IPS DF 4.7 (cell line): ENCODE data around the gene SLC6A18.

Source experiments
- DNase-seq: peaks from one replicate; pipeline ENCODE4 v3.0.0-alpha.2; 2013; ENCODE audit warnings: low spot score; ENCODE audit errors: extremely low read depth

The SLC6A18 gene

DNA sequence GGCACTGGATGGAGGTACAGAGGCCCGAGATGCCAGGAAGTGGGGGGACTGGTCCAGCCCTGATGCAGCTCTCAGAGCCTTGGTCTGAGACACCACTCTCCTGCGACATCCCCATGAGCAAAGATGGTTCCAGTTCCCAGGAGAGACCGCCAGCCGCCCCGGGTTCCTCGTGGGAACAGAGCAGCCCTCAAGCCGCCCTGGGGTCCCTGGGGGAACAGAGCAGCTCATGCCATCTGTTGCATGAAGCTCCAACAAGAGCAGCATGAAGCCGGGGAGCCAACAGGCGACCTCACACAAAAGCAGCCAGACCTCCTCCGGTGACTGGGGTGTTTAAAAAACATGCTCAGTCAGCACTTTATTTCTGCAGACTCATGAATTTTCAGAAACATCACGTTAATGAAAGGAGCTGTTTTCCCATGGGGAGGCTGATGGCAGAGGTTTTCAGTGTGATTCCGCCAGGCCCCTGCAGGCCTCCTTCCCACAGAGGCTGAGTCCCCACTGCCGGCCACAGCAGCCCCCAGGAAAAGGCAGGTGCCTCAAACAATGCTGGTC lies 6.2 kb downstream of the SLC6A18 start:
- DNase-seq, result no peak

DNA sequence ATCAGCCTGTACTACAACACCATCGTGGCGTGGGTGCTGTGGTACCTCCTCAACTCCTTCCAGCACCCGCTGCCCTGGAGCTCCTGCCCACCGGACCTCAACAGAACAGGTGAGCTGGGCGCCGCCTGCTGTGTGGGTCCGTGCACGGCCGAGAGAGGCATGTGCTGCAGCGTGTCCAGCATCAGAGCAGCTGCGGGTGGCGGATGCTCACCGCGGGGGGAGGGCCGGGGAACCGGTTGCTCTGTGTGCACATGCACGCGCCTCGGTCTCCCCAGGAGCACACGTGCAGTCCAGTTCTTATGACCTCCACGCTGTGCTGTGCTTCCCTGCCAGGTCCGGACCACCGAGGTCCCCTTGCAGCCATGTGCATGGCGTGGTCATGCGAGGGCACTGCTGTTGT lies 7.6 kb downstream of the SLC6A18 start:
- no peak for DNase-seq

DNA sequence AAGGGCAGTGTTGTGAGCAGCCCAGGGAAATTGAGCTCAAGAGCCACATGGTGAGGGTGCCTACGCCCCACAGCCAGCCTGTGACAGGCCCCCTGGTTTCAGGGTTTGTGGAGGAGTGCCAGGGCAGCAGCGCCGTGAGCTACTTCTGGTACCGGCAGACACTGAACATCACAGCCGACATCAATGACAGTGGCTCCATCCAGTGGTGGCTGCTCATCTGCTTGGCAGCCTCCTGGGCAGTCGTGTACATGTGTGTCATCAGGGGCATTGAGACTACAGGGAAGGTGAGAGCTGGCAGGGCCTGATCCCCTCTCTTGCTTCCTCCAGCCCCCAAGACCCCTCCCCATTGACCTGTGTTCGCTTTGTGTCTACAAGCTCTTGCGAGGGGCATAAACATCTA lies 10.2 kb downstream of the SLC6A18 start:
- no peak for DNase-seq

DNA sequence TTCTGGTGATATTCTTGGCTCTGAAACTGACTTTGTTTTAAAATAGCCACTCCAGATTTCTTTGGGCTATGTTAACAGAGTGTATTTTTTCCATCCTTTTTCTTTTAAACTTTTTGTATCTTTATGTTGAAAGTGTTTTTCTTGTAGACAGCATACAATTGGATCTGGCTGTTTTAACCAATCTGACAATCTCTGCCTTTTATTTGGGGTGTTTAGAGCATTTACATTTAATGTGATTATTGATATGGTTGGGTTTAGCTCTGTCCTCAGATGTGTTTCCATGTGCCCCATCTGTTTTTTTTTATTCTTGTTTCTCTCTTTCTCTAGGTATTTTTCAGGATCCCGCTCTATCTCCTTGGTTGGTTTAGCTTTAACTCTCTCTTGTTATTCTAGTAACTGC lies 10.7 kb downstream of the SLC6A18 start:
- no peak for DNase-seq

DNA sequence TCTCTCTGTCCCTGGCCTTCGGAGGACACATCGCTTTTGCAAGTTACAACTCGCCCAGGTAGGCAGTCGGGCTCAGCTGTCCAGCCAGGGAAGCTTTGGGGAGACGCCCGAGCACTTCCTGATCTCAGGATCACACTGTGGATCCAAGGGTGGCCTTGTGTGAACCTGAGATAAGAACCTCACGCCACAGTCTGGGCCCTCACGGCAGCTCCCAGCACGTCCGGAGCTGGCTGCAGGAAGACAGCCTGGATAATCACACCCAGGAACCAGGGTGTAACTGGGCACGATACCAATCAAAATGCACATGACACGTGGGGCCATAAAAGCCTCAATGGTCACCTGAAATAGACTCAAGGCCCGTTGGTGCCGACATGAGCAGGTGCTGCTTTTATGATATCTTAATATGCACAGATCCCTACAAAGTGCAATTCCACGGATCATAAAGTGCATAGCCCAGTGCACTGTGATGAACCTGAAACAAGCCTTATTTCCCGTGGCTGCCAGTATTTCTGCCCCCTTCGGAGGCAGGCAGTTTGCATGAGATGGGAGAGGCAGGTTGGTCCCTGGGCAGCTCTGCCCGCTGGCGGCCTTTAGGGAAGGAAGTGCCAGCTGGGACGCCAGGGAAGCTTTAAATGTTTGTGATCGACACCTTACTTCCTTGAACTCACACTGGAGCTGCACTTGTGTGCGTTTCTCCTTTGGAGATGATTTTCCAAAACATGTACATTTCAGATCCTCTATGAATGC lies 14.5 kb downstream of the SLC6A18 start:
- no peak for DNase-seq

DNA sequence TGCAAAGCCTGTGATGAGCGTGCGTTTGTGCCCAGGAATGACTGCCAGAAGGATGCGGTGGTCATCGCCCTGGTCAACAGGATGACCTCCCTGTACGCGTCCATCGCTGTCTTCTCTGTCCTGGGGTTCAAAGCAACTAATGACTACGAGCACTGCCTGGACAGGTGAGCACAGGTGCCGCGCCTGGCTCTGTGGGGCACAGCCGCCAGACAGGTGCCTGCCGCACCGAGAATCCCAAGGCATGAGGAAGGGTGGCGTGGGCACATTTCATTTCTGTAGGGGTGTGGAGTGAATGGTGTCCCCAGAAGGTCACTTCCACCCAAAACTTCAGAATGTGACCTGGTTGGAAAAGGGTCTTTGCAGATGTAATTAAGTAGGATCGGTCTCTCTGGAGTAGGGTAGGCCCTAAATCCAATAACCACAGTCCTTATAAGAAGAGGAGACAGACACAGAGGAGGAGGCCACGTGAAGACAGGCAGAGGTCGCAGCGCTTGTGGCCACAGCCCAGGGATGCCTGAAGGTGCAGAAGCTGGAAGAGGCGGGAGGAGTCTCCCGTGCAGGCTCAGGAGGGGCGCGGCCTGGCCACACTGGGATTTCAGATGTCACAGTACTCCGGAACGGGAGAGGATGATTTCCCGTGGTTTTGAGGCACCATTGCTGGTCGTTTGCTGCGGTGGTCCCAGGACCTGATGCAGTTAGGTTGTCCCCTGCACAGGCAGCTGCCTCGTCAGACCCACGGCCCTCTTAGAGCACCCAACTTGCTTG lies 15.5 kb downstream of the SLC6A18 start:
- no peak for DNase-seq

DNA sequence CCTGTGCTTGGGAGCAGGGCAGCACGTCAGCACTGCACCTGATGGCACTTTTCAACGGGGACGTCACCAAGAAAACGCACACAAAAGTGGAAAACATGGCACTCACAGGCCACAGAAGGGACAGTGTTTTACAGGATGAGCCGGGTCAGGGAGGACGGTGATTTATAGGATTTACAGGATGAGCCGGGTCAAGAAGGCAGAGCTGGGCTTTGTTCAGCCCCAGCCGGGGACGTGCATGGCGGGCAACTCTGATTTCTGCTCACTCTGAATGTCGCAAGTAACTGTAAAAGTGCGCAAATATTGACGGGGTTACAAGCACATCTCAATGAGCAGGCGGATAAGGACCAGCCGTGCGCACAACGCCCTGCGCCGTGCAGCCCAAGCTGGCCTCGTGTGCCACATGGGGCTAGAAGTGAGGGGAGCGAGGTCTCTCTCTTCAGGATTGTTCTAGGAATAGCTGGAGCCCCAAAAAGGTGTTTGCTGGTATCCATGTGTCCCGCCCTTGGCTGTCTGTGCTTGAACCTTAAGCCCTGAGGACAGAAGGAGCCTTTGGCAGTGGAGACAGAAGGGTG lies 16.4 kb downstream of the SLC6A18 start:
- DNase-seq, result no peak

DNA sequence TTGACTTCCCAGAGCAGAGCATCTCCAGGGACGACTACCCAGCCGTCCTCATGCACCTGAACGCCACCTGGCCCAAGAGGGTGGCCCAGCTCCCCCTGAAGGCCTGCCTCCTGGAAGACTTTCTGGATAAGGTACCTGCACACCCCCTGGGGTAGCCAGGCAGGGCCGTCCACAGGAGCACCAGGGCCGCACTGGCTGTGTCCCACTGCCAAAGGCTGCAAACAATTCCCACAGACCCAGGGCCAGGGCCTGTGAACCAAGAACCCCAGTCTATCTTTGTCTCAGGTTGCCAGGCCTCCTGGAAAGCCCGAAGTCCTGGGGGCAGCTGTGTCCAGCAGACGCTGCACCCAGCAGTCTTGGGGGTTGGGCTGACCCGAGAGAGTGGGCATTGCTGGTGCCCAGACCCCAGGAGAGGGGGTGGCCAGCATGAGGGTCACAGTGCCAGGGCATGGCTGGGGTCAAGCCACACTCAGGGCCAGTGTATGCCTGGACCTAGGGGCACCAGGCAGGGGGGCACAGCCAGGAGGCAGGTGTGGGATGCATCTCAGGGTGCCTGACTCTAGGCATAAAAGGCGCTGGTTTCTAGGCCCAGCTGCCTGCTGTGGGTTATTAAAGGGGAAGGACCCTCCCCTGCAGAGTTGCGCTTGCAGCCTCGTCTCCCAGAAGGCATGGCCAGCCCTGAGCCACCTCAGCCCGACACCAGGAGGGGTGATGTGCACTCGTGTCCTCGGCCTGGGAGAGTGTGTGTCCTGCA lies 17.7 kb downstream of the SLC6A18 start:
- no peak for DNase-seq

DNA sequence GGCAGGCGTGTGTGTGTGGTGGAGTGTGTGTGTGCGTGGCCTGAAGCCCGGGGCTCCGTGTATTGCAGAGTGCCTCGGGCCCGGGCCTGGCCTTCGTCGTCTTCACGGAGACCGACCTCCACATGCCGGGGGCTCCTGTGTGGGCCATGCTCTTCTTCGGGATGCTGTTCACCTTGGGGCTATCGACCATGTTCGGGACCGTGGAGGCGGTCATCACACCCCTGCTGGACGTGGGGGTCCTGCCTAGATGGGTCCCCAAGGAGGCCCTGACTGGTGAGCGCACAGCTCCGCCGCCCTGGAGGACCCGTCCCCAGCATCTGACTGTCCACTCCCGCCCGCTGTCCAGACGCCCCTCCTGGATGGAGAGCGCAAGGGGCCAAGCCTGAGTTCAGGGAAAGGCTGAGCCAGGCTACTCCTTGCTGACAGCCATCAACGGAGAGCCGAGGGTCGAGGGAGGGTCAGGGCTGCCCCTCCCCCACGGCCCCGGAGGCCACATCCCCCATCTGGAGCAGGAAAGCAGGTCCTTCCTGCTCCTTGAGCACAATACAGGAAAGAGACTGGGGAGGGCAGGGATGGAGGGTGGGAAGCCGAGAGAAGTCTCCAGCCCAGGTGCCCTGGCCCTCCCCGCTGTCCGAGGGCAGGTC lies 18.4 kb downstream of the SLC6A18 start:
- DNase-seq, result no peak

DNA sequence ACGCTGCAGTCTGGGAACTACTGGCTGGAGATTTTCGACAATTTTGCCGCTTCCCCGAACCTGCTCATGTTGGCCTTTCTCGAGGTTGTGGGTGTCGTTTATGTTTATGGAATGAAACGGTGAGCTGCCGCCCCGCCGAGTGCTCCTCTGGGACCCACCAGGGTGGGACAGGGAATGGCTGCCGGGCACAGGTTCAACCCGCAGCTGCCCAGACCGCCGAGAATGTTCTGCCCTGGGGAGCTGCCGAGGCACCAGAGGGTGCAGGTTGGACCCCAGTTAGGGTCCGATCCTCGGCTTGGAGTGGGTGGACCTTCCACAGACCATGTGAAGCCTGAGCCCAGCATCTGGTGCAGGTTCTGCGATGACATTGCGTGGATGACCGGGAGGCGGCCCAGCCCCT lies 19.1 kb downstream of the SLC6A18 start:
- DNase-seq, result no peak

DNA sequence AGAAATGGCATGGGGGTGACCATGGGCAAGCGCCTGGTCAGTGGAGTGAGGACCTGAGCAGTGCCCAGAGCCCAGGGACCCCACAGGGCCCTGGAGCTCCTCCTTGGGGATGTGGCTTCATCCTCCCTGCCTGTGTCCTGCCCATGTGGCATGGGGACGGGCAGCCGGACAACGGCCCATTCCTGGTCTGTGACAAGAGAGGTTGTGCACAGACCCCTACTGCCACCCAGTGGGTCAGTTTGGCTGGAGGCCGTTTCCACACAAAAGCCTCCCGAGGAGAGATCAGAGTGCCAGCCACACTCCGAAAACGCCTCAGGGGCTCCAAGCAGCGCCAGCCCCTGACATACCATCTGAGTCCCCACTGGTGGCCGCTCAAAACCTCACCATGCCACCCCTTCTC lies 19.8 kb downstream of the SLC6A18 start:
- no peak for DNase-seq

DNA sequence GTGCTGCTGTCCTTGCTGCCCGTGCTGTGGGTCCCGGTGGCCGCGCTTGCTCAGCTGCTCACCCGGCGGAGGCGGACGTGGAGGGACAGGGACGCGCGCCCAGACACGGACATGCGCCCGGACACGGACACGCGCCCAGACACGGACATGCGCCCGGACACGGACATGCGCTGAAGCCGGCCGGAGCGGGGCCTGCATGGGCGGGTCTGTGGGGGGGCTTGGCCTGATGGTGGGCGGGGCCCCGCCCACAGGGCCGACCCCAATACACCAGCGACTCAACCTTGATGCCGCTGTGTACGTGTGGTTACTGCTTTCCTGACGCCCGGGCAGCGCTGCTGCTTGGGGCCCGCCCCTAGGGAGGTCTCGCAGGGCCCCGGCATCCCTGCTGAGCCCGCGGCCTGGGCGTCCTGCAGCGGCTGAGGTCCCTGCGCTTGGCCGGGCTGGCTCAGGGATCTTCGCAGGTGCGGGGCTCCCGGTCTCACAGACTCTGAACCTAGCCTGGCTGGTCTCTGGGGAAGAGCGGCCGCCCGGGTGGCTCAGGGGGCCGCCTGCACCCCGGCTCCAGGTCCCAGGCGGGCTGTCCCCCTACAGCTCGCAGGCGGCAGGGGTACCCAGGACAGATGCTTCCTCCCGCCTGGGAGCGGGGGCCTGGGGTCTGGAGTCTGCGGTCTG lies 20.9 kb downstream of the SLC6A18 start:
- DNase-seq, result no peak

DNA sequence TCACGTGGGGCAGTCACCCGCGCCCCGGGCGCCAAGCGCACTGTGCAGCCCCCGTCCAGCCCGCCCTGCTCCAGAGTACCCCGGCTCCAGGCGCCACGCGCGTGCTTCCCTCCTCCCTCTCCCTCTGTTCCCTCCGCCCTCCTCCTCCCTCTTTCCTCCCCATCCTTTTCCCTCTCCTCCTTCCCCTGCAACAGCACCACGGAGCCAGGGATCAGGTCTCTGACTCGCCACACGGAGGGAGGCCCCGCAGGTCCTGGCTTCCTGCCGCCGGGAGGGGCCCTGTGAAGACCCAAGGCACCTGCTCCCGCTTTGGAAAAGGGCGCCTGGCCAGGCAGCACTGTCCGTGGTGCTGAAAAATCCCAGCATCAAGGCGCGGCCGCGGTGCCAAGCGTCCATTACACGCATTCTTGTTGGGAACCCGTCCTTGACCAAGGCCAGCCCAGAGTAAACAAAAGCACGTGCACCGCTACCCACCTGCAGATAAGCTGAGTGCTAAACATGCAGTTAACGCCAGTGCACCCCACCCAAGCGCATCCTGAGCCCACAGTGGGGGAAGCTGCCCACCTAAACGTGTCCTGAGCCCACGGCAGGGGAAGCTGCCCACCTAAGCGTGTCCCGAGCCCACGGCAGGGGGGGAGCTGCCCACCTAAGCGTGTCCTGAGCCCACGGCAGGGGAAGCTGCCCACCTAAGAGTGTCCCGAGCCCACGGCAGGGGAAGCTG lies 21.7 kb downstream of the SLC6A18 start:
- peak; percentile 38 for DNase-seq

DNA sequence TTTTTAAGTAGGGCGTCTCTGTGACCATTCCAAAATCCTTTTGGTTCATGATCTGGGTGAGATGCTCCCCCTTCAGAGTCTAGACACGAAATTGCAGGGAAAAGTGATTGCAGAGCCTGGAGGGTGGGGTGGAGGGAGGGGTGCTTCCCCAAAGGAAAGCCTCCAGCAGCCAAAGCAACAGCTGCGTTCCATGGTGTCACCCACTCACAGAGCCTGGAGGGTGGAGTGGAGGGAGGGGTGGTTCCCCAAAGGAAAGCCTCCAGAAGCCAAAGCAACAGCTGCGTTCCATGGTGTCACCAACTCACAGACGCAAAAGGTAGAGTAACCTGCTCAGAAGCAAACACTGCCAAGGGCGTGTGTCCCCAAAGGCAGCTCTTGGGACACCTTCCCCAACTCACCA lies 22.6 kb downstream of the SLC6A18 start:
- no peak for DNase-seq

DNA sequence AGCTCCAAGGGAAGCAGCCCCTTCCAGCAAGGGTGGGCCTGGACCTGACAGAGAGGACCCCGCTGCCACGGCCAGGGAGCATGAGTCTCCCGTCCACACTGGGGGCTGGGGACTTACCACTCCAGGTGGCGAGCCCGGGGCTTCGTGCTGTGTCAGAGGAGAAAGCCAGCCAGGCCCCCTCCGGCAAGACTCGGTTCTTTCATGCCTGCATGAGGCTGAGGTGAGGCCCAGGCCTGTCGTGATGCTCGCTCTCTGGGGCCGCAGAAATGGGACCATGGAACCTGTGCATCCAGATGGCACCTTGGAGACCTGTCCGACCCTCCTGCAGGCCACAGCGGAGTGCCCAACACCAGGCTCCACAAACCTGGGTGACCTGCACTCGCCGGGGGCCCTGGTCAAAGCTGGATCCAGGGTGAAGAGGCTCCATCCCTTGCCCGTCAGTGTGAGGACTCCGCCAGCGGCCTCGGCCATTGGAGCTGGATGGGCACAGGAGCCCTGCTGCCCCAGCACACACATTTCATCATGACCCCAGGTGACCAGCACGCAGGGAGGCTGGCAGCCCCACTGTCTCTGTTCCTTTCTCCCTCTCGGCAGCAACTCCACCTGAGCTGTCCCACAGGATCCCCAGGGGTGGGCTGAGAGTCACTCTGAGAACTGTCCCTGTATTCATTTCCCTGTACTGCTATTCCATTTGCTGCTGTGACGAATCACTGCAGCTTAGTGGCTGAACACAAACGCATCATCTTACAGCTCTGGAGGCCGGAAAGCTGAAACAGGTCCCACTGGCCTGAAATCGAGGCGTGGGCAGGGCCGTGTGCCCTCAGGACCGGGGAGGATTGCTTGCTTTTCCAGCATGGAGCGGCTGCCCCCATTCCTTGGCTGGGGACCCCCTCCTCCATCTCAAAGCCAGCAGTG lies 24.4 kb downstream of the SLC6A18 start:
- no peak for DNase-seq

DNA sequence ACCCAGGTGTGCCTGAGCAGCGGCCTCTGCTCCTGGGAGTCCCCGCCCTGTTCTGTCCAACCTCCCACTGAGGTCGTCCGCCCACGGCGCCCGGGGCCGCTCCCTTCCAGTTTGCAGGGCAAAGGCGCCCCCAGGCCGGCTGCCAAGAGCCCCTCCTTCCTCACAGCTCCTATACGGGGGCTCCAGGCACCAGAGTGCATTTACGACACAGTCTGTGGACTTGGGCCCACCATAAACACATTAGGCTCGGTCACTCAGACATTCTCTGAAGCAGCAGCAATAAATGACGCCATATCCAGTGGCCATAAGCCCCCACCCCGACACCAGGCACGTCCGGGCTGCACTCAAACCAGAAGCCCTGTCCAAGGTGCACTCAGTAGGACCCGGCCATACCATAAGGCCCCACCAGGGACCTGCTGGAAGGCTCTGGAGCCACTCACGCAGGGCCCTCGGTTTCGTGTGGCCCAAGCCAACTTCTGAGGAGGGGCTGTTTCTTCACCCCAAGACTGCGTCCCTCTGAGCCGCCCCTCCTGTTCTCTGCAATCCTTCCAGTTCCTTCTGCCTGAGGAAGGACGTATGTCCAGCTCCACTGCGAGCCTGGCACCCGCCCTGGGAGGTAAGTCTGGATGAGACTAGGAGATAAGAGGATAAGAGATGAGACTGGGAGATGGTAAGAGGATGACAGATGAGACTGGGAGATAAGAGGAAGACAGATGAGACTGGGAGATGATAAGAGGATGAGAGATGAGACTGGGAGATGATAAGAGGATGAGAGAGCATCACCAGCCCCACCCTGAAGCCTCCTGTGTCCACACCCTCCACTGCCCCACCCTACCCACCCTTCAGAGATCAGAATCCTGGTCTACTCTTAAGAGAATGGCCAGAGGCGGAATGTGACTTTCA lies 26.7 kb downstream of the SLC6A18 start:
- no peak for DNase-seq

DNA sequence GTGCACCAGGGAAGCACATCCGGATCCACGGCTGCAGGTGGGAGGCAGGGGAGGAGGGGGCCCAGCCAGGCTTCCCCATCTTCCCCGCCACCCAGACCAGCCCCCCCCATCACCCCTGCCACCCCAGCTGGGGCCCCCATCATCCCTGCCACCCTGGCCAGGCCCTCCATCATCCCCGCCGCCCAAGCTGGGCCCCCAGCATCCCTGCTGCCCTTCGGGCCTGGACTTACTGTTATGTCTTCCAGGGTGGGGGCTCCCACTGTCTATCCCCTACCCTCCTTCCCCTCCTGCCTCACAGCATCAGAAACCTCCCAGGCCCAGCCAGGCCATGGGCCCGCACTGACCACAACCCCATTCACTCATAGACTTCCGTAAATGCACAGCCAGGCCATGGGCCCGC lies 27.5 kb downstream of the SLC6A18 start:
- DNase-seq, result no peak
